Stimulated activated CD4-positive, alpha-beta T cell treated with anti-CD3 and anti-CD28 coated beads, Interleukin-4, amount 100 ng/mL, for 1 hour (primary cell): ENCODE results near the gene ZNF280D.

Experiments used
- DNase-seq: peaks from one replicate; pipeline ENCODE4 v3.0.0-alpha.2; 2020

ZNF280D gene

GRCh38 chr15:56628893-56629532 lies 104.3 kb downstream of the ZNF280D start:
- DNase-seq = no peak

- DNase-seq = no peak
Measured at GRCh38 chr15:56619887-56620286, 113.4 kb downstream of the ZNF280D start.

- DNase-seq = no peak
Measured at GRCh38 chr15:56617628-56618027, 115.7 kb downstream of the ZNF280D start.

DNA sequence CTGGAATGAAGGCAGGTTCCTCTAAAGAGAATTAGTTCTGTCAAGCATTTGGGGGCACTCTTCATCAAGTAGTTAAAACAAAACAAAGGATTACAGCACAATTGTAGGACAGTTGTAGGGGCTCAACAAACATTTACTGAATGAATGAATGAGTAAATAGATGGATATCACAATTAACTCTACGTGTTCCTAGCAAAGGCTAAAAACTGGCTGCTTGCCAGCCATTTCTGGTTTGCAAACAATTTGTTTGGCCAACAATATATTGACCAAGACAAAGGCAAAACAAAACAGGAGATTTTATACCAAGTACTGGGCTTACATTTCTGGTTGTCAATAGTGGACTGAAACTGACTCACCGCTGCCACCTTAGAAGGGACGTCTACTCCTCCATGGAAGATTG lies 116.8 kb downstream of the ZNF280D start:
- DNase-seq = no peak

- no peak for DNase-seq
Measured at GRCh38 chr15:56613811-56614210, 119.5 kb downstream of the ZNF280D start.

DNA sequence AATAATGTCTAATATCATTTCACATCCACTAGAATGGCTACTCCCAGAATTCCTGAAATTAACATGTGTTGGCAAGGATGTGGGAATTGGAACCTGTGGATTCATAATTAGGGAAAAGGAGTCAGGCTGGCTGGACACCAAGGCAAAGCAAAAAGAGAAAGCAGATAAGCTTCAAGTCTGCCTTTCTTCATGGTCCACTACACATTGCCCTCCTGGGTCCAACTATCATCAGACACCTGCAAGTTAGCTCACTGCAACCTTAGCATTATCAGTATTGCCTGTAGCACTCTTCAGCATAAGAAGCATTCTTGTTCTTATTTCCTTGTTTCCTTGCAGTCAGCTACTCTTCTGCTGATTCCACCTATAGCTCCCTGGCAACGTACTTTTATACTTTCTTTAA lies 124.3 kb downstream of the ZNF280D start:
- DNase-seq = no peak

GRCh38 chr15:56608140-56608778 lies 125.0 kb downstream of the ZNF280D start:
- DNase-seq = no peak

- no peak for DNase-seq
Measured at GRCh38 chr15:56602253-56602652, 131.1 kb downstream of the ZNF280D start.

- no peak for DNase-seq
Measured at GRCh38 chr15:56600380-56600779, 132.9 kb downstream of the ZNF280D start.

DNA sequence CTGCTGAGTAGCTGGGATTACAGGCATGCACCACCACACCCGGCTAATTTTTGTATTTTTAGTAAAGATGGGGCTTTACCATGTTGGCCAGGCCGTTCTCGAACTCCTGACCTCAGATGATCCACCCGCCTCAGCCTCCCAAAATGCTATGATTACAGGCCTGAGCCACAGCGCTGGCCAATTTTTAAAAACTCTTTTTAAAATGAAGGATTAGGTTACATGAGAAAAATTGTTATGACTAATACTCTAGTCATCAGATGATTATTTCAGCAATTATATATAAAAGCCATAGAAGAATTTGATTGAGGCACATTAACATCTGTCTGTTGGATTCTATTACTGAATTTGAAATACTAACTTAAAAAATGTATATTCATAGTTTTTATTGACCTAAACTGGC lies 134.3 kb downstream of the ZNF280D start:
- DNase-seq = no peak

- no peak for DNase-seq
Measured at GRCh38 chr15:56587686-56588085, 145.6 kb downstream of the ZNF280D start.

DNA sequence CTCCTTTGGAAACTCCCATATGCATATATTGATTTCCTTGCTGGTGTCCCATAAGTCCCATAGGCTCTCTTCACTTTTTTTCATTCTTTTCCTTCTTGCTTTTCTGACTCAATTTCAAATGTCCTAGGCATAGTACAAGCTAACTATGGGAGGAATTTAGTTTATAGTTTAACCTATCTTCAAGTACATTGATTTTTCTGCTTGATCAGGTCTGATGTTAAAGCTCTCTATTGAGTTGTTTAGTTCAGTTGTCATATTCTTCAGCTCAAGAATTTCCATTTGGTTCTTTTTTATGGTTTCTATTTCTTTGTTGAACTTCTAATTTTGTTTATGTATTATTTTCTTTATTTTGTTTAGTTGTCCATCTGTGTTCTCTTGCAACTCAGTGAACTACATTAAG lies 147.1 kb downstream of the ZNF280D start:
- DNase-seq = no peak

DNA sequence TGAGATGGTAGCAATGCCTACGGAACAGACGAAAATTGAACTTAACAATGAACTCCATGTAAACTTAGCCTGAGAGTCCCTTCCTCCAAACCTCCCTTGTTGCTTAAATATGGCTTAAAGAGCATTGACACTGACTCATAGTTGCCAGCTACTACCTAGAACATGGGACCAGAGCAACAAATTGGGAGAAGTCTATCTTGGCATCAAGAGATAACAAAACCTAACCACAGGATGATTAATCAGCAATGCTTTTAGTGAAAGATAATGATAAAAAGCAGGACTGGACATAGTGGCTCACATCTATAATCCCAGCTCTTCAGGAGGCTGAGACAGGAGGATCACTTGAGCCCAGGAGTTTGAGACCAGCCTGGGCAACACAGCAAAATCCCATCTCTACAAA lies 150.5 kb downstream of the ZNF280D start:
- no peak for DNase-seq
